ENCODE data around the gene CHCHD10. TPM values are rescaled to one million over a fixed set of nuclear protein-coding genes. Genes with fewer than 3 reads are reported as not detected.

Gene CHCHD10
- 1 to 10 TPM; 5.7 to 9.3 (median 8.1) TPM for polyA plus RNA-seq

DNA sequence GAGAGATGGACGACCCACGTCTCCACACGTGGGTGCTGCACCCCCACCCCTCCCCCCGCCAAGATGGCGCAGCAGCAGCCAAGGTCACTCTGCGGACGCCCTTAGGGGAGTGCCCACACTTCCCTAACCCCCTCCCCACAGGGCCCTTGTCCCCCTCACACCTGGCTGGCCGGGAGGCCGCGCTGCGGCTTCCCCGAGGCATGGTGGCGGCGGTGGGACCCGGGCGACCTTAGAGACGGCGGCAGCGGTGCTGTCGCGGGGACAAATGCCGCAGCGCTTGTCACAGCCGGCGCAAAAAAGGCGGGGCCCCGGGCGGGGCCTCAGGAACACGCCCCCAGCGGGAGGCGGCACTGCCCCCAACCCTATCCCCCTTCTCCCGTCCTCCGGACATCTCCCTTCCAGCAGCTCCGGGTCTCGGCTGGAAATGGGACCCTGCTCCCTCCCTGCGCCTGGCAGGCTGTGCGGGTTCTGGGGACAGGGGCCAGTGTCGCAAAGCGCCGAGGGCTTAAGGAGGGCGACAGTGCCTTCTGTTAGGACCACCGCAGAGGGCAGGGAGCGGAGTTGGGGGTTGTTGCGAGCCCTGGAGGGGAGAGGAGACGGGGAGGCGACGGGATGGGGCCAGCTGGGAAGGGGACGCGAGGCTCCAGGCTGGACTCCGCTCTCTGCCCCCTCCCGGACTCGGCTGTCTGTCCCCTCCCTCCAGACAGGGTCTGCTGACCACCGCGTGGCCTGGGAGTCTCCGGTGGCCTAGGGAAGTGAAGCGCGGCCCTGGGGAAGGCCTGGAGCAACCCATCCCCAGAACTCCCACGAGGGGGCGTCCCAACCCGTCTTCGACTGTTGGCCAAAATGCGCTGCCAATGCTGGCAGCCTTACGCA, at the start of gene CHCHD10:
CHCHD10 (minus strand) TSS at position 300 of the 876 bp plus-strand sequence; CDS start at position 202, 98 bp downstream.
- Mint-ChIP-seq H3K27me3 (ENCODE audit: low read depth in 3 of 3) (peaks cover 0 to 3% (median 1%) of the 10 kb centered on the region in 3 donors), H3K36me3 (no peaks in the 10 kb centered on the region), H3K27ac (peak within 1 kb of the TSS in 3 of 6 donors; percentile 60 to 76 (median 75)), H3K4me3 (peak within 1 kb of the TSS; percentile 77 to 86 (median 83)), H3K4me1 (peaks cover 32 to 42% of the 10 kb centered on the region in 2 donors), H3K9me3 (no peaks in the 10 kb centered on the region)
- DNase-seq, result peak; percentile 70 to 74 (median 72)

DNA sequence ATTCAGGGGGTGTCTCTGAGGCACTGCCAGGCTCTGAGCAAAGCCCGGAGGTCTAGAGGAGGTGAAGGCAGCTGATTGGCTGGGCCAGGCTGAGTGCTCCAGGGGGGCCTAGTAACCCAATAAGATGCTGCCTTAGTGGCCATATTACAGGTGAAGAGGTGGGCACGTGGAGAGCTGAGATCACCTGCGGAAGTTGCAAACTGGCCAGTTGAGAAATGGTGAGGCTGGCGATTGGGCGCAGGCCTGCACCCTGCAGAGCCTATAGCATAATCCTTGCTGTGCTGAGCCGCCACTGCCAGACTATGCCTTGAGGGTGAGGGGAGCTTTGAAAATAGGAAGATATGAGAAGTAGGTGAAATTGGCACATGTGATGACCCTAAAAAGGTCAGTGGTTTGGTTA, 49.4 kb upstream of the CHCHD10 start:
- peaks cover 0 to 3% (median 0%) of the 10 kb centered on the region in 3 donors for H3K27me3 Mint-ChIP-seq (ENCODE audit: low read depth in 3 of 3)
- H3K9me3 Mint-ChIP-seq, result no peaks in the 10 kb centered on the region
- H3K4me1 Mint-ChIP-seq, result no peaks in the 10 kb centered on the region
- DNase-seq, result no peak
- H3K4me3 Mint-ChIP-seq, result no peak overlapping the region
- H3K36me3 Mint-ChIP-seq, result peaks cover 7 to 33% (median 10%) of the 10 kb centered on the region in 3 donors
- no peak overlapping the region for H3K27ac Mint-ChIP-seq

DNA sequence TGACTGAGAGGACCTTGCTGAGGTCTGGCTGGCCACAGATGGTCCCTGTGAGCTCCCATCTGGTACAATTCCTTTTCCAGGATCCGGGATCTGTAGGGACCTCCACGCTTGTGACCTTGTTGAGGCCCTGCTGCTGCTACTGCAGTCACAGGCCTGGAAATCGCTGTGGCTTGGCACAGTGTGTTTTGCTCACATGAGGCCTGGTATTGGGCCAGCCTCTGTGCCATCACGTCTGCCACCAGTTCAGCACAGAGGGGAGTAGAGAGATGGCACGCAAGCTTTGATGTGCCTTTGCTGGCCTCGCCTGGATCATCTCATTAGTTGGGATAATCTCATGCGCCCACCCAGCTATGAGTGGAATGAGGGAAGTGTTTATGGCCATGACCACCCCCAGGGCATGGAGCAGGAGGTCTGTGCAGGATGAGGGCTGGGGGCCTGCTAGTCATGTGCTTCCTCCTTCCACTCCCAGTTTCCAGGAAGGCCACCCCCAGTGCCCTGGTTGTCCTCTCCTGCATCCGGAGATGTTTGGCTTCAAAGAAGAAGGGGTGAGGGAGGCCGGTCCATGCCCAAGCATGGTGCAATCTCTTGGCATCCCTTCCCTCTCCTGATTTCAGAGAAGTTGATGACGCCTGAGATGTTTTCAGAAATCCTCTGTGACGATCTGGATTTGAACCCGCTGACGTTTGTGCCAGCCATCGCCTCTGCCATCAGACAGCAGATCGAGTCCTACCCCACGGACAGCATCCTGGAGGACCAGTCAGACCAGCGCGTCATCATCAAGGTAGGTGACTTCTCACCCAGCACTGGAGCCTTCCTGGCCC, 48.6 kb upstream of the CHCHD10 start:
- no peak overlapping the region for H3K4me3 Mint-ChIP-seq
- no peak for DNase-seq
- no peaks in the 10 kb centered on the region for H3K9me3 Mint-ChIP-seq
- H3K4me1 Mint-ChIP-seq, result no peaks in the 10 kb centered on the region
- peaks cover 7 to 33% (median 13%) of the 10 kb centered on the region in 3 donors for H3K36me3 Mint-ChIP-seq
- H3K27me3 Mint-ChIP-seq (ENCODE audit: low read depth in 3 of 3), result peaks cover 0 to 3% (median 0%) of the 10 kb centered on the region in 3 donors
- H3K27ac Mint-ChIP-seq, result no peak overlapping the region

DNA sequence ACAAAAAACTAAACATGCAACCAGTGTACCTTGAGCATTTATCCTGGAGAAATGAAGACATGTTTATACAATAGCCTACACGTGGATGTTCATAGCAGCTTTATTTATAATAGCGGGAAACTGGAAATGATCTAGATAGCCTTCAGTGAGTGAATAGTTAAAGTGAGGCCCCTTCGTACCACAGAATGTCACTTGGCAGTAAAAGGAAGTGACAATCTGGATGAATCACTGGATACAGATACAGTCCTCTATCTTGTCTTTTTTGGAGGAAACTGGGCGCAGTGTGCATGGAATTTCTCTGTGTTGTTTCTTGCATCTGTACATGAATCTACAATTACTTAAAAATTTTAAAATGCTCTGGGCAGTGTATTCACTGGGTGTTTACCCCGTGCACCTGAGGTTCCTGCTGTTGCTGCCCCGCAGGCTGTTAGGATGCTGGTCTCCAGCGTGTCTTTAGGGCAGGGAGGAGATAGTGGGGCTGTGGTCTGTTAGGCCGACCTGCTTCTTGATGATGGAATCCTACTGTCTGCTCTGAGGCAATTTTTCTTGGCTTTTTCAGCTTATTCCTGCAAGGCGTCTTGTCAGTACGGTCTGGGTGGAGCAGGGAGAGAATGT, 47.9 kb upstream of the CHCHD10 start:
- Mint-ChIP-seq H3K4me1 (no peaks in the 10 kb centered on the region), H3K4me3 (no peak overlapping the region), H3K36me3 (peaks cover 7 to 38% (median 17%) of the 10 kb centered on the region in 3 donors), H3K9me3 (no peaks in the 10 kb centered on the region), H3K27me3 (ENCODE audit: low read depth in 3 of 3) (peaks cover 0 to 3% (median 0%) of the 10 kb centered on the region in 3 donors), H3K27ac (peak overlapping the region in 1 of 6 donors; percentile 21)
- DNase-seq, result no peak

DNA sequence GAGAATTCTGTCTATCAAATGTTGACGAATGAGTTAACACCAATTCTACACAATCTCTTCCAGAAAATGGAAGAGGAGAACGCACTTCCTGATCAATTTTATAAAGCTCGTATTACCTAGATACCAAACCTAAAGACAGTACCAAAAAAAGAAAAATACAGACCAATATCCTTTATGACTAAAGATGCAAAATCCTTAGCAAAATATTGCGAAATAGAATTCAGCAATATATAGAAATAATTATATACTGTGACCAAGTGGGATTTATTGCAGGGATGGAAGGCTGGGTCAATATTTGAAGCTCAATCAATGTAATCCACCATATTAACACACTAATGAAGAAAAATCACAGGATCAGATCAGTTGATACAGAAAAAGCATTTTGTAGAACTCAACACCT, 44.6 kb upstream of the CHCHD10 start:
- H3K4me1 Mint-ChIP-seq, result no peaks in the 10 kb centered on the region

DNA sequence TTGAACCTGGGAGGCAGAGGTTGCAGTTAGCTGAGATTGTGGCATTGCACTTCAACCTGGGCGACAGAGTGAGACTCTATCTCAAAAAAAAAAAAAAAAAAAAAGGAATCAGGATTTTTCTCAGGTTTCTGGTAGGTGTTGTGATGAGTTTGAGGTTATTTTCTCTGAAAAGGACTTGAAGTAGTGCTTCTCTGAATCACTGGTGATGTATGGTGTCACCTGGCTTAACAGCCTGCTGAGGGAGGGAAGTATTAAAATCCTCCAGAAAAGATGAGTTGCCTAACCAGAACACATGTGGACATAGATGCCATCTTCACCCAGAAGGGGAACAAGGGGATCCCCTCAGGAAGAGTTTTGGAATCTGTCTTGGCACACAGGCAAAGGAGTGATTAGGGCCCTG, 39.1 kb upstream of the CHCHD10 start:
- DNase-seq, result no peak
- no peaks in the 10 kb centered on the region for H3K4me1 Mint-ChIP-seq
- H3K27ac Mint-ChIP-seq, result no peak overlapping the region
- H3K9me3 Mint-ChIP-seq, result no peaks in the 10 kb centered on the region
- peaks cover 0 to 2% (median 0%) of the 10 kb centered on the region in 3 donors for H3K27me3 Mint-ChIP-seq (ENCODE audit: low read depth in 3 of 3)
- peaks cover 20 to 51% (median 25%) of the 10 kb centered on the region in 3 donors for H3K36me3 Mint-ChIP-seq
- H3K4me3 Mint-ChIP-seq, result no peak overlapping the region

More for the DNA sequence above, 44.6 kb upstream of the CHCHD10 start:
- Mint-ChIP-seq H3K4me3 (no peak overlapping the region), H3K36me3 (peaks cover 10 to 27% (median 18%) of the 10 kb centered on the region in 3 donors), H3K9me3 (no peaks in the 10 kb centered on the region), H3K27me3 (ENCODE audit: low read depth in 3 of 3) (peaks cover 0 to 3% (median 0%) of the 10 kb centered on the region in 3 donors), H3K27ac (no peak overlapping the region)
- DNase-seq, result no peak

DNA sequence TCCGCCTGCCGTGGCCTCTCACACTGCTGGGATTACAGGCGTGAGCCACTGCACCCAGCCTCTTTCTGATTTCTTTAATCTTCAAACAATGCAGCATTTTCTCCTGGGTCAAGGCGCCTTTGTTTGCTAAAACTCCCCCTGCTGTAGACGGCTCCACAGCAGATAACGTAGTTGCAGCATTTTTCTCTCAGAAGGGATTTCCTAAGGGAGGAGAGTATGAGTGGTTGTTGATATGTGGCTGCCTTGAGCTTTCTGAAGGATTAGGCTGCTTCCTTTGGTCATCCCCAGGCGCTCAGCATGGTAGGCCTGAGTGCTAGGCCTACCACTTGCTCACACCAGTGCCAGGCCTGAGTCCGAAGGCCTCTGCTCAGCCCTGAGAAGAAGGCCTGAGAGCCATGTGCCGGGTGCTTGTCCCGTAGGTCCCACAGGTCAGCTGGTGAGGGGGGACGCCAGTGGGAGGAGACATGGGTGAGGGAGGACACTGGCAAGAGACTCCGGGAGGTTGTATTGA, 37.1 kb upstream of the CHCHD10 start:
- DNase-seq, result no peak
- Mint-ChIP-seq H3K4me3 (no peak overlapping the region), H3K27ac (no peak overlapping the region), H3K4me1 (no peaks in the 10 kb centered on the region), H3K36me3 (peaks cover 14 to 58% (median 31%) of the 10 kb centered on the region in 3 donors), H3K9me3 (no peaks in the 10 kb centered on the region), H3K27me3 (ENCODE audit: low read depth in 3 of 3) (peaks cover 0 to 5% (median 0%) of the 10 kb centered on the region in 3 donors)

DNA sequence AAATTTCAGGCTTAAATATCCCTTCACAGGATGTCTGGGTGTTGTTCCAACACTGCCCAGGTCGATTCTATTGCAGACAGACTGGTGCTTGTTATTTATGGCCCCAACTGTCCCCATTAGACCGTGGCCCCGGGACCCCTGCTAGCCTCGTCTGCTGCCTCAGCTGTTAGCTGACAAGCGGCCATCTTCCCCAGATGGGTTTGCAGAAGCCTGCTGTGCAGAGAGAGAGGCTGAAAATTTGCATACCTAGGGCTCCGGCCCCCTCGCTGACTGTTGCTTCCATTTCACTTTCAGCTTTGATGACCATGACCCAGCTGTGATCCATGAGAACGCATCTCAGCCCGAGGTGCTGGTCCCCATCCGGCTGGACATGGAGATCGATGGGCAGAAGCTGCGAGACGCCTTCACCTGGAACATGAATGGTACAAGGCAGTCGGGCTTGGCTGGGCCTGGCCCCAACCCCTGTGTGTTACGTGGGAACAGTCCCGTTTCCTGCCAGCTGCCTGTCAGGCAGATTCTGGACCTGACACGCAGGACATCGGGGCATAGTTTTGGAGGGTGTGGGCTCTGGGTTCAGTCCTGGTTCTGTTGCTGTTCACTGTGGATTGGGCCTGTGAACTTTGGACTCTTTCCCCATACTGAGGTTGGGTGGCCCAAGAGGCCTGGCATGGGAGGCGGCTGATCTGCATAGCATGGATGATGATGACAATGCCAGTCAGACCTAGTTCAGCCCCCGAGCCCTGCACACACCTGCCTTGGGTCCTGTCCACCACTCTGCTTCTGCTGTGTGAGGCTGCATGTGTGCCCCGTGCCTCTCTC, 35.4 kb upstream of the CHCHD10 start:
- no peaks in the 10 kb centered on the region for H3K4me1 Mint-ChIP-seq
- peak overlapping the region in 1 of 6 donors; percentile 50 for H3K27ac Mint-ChIP-seq
- H3K36me3 Mint-ChIP-seq, result peaks cover 14 to 58% (median 31%) of the 10 kb centered on the region in 3 donors
- H3K4me3 Mint-ChIP-seq, result no peak overlapping the region
- H3K27me3 Mint-ChIP-seq (ENCODE audit: low read depth in 3 of 3), result peaks cover 0 to 5% (median 0%) of the 10 kb centered on the region in 3 donors
- H3K9me3 Mint-ChIP-seq, result no peaks in the 10 kb centered on the region
- DNase-seq, result no peak

DNA sequence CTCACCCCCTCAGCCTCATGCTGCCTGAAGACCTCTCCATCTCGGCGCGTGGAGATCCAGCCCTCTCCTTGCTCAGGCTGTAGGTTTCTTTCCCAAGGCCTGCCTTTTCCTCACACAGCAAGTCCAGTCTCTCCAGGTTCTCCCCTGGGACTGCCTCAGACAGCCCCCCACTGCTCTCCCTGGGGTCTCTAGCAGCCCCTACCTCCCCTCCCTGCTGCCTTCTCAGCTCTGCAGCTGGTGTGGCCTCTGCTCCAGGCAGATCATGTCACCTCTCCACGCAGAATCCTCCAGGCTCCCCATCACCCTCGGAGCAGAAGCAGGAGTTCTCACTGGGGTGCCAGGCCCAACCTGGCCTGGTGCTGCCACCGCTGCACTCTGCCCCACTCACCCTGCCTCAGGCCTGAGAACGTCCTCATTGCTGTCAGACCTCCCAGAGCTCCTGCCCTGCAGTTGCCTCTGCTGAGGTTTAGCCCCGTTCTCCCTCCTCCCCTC, 34.2 kb upstream of the CHCHD10 start:
- Mint-ChIP-seq H3K9me3 (no peaks in the 10 kb centered on the region), H3K27me3 (ENCODE audit: low read depth in 3 of 3) (peaks cover 0 to 5% (median 2%) of the 10 kb centered on the region in 3 donors), H3K36me3 (peaks cover 11 to 51% (median 25%) of the 10 kb centered on the region in 3 donors), H3K4me1 (peaks cover 0 to 1% of the 10 kb centered on the region in 2 donors), H3K27ac (peak overlapping the region in 1 of 6 donors; percentile 20), H3K4me3 (no peak overlapping the region)
- no peak for DNase-seq

DNA sequence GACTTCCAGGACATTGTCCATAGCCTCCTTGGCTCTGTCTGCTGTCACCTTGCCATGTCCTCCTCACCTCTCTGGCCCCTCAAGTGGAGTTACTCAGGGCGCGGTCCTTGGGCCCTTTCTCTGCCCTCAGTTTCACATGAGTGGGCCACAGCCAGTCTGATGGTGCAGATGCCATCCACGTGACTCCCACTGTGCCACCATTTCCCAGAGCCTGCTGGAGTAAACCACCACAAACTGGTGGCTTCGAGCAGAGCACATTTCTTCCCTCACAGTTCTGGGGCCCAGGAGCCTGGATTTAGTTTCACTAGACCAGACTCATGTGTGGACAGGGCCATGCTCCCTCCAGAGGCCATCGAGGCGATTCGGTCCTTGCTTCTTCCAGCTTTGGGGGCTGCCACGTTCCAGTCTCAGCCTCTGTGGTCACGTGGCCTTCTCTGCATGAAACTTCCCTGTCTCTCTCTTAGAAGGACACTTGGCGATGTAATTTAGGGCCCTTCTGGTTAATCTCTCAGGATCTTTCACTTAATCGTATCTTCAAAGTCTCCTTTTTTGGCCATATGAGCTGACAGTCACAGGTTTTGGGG, 33.6 kb upstream of the CHCHD10 start:
- DNase-seq, result no peak
- no peak overlapping the region for H3K4me3 Mint-ChIP-seq
- H3K9me3 Mint-ChIP-seq, result no peaks in the 10 kb centered on the region
- peaks cover 0 to 5% (median 2%) of the 10 kb centered on the region in 3 donors for H3K27me3 Mint-ChIP-seq (ENCODE audit: low read depth in 3 of 3)
- H3K36me3 Mint-ChIP-seq, result peaks cover 11 to 54% (median 27%) of the 10 kb centered on the region in 3 donors
- H3K27ac Mint-ChIP-seq, result no peak overlapping the region
- peaks cover 0 to 1% of the 10 kb centered on the region in 2 donors for H3K4me1 Mint-ChIP-seq

DNA sequence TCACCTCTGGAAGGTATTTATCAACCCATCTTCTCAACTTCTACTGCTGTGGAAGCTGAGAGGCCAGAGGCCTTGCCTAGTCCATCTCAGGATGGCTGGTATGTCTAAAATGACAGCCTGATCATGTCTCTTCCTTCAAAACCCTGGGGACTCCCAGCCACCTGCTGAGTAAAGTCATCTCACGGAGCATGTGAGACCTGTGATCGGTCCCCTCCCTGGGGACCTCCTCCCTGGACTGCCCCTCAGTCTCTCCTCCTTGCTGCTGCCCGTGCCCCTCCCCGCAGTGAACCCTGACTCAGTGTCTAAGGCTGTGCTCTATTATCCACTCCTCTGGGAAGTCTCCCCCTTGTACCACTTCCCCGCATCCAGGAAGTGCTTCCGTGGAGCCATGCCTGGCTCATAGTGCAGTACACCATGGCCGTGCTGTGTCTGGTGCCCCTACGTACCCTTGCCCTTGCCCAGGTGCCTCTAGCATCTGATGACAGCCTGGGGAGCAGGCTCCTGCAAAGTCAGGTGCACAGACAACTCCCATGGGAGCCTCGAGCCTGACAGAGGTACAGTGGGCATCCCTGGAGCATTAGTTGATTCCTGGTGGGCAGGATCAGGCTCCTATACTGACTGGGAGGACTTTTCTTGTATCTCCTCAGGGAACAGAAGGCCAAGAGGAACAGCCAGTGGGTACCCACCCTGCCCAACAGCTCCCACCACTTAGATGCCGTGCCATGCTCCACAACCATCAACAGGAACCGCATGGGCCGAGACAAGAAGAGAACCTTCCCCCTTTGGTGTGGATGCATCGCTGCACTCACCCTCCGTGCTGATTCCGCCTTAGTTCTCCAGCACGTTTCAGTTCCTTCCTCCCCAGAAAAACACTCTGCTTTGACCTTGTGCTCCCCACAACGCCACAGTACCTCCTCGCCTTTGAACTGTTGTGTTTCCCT, 32.8 kb upstream of the CHCHD10 start:
- Mint-ChIP-seq H3K4me3 (no peak overlapping the region), H3K27ac (no peak overlapping the region), H3K36me3 (peaks cover 7 to 54% (median 27%) of the 10 kb centered on the region in 3 donors), H3K27me3 (ENCODE audit: low read depth in 3 of 3) (peaks cover 0 to 3% (median 2%) of the 10 kb centered on the region in 3 donors), H3K4me1 (peaks cover 0 to 1% of the 10 kb centered on the region in 2 donors), H3K9me3 (no peaks in the 10 kb centered on the region)
- no peak for DNase-seq

Data from immature natural killer cell (primary cell).